HG03558 (cell line): ENCODE measurements around the gene ZNF620.
"Not testable (repeated sequence)": the region's sequence is repeated elsewhere in the genome, so short reads cannot be mapped to it uniquely, and the experiment has no call there.

Experiments
- ATAC-seq: cut with Tn5 transposase; IDR thresholded peaks from one replicate; pipeline ENCODE4 v1.9.1; 2021; ENCODE audit warnings: moderate number of reproducible peaks; ENCODE audit not compliant: unreplicated experiment; ENCODE audit errors: extremely low read depth

Gene ZNF620

GRCh38 chr3:40499952-40500351, 5.9 kb upstream of the ZNF620 start:
- no peak for ATAC-seq

- no peak for ATAC-seq
Measured at GRCh38 chr3:40502034-40502433, 3.8 kb upstream of the ZNF620 start.

- ATAC-seq = no peak
Measured at GRCh38 chr3:40504636-40505430, 1.0 kb upstream of the ZNF620 start.

DNA sequence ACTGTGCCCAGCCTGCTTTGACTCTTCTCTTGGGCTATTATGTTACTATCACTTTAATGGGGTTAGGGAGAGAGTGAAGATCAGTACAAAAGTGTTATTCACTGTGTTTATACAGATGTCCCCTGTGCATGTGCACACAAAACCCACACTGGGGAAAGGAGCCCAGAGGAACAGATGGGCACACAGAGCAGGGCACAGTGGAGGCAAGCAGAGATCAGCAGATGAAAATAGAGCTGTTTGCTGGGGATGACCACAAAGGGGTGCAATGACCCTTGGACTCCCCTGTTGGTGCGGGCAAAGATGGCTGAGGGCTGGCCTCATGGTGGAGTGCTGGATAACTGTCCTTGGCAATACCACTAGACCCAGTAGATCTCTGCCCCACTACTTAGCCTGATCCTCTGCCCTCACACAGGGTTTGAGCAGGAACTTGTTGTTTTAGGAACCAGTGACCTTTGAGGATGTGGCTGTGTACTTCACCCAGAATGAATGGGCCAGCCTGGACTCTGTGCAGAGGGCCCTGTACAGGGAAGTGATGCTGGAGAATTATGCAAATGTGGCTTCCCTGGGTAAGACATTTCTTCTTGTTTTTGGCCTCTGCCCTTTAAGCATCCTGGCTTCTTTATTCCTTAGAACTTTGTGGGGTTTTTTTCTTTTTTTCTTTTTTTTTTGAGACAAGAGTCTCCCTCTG, 5.3 kb downstream of the ZNF620 start:
- ATAC-seq = no peak

DNA sequence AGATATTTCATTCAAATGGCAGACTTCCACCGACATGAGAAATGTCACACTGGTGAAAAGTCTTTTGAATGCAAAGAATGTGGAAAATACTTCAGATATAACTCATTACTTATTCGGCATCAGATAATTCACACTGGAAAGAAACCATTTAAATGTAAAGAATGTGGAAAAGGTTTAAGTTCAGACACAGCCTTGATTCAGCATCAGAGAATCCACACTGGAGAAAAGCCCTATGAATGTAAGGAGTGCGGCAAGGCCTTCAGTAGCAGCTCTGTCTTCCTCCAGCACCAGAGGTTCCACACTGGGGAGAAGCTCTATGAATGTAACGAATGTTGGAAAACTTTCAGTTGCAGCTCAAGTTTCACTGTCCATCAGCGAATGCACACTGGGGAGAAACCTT, 10.4 kb downstream of the ZNF620 start:
- ATAC-seq = no peak

DNA sequence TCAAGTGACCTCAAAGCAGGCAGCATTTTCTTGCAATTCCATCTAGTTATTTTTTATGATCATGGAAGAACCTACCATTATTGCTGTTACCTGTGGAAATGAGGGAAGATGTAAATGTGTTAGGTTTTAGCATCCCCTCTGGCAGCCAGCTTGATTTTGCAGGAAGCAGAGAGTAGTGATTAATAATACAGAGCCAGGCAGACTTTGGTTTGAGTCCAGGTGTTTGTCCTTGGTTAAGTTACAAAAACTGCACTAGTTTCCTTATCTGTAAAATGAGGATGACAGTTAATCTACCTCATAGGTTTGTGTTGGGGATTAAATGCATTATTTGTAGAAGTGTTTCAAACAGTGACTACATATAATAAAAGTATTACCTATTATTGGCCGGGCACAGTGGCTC, 12.2 kb downstream of the ZNF620 start:
- no peak for ATAC-seq

GRCh38 chr3:40518848-40519247, 13.0 kb downstream of the ZNF620 start:
- ATAC-seq = no peak

DNA sequence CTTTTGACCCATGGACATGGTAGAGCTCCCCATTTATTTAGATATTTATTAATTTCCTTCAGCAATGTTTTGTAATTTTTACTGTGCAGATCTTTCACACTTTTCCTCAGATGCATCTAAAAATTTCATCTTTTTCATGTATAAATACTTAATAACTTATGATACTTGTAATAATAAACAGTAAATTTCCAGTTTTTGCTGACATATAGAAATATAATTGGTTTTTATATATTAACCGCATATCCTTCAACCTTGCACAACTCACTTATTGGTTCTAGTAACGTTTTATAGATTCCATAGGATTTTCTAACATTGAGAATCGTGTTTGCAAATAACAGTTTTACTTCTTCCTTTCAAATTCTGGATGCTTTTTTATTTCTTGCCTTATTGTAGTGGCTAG, 15.4 kb downstream of the ZNF620 start:
- no peak for ATAC-seq

DNA sequence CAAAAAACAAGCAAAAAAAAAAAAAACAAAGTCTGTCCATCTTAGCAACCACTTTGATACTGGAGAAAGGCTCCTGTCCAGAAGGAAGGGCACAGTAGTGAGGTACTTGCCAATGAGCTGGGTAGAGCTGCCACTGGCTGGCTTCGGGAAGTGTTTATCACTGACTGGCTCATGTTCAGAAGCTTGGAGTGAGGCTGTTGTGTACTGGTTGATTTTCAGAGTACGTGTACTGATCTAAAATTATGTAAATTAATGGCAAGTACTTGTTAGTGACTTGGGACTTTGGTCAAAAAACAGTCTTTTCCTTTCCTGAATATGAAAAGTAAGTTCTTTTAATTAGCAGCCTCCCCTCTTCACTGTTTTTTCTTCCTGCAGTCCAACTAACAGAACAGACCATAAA, 17.9 kb downstream of the ZNF620 start:
- ATAC-seq = no peak

DNA sequence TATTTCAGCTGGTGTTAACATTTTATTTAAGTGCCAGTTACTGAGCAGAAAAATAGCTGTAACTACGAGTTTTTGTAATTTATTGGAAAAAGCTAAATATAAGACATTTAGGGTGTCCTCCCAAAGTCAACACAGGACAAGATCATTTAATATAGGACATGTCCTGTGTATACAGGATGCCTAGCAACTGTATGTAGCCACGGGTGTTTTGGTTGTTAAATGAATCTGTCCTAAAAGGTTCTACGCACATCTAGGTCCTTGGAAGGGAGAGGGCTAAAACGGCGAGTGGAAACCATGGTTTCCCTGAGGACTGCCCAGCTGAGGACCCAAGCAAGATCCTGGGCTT, 18.4 kb downstream of the ZNF620 start:
- no peak for ATAC-seq

DNA sequence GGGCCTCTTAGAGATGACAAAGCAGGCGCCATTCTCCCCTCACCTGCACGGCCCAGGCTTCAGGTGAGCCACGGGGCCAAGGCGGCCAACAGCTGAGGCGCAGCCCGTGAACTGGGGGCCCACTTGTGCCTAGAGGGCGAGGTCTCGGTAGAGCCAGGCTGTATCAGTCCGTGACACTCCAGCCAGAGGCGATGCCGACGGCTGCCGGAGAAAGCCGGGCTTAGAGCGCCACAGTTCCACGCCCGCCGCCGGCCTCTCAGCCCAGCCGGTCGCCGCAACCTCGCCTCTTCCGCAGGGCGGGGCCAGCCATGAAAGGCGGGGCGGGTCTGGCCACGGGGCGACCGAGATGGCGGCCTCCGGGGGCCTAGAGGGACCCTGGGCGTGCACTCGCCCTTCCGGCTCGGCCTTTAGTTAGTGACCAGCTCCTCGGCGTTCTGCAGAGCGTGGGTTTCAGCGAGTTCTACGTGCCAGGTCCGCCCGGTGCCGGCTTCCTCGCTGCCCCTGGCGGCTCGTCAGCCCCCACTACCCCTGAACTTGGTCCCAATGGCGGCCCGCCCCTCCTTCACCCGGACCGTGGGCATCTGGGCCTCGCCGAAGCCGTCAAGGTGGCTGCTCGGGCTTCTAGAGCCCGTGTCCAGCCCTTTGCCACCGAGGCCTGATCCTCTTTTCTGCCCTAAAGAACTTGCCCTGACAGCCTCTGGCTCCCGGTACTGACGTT, 18.9 kb downstream of the ZNF620 start, which contains the start of gene ZNF621:
ZNF621 (plus strand) TSS at position 393 of the 718 bp plus-strand sequence. CDS start 881 bp downstream, outside the sequence.
- peak; percentile 87 for ATAC-seq

- ATAC-seq = no peak
Measured at GRCh38 chr3:40528426-40528825, 22.6 kb downstream of the ZNF620 start.

DNA sequence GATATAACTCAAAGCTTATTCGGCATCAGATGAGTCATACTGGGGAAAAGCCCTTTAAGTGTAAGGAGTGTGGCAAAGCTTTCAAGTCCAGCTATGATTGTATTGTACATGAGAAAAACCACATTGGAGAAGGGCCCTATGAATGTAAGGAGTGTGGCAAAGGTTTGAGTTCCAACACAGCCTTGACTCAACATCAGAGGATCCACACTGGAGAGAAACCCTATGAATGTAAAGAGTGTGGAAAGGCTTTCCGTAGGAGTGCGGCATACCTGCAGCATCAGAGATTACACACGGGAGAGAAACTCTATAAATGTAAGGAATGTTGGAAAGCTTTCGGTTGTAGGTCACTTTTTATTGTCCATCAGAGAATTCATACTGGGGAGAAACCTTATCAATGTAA, 26.4 kb downstream of the ZNF620 start:
- no peak for ATAC-seq

GRCh38 chr3:40534283-40534682, 28.4 kb downstream of the ZNF620 start:
- no peak for ATAC-seq

DNA sequence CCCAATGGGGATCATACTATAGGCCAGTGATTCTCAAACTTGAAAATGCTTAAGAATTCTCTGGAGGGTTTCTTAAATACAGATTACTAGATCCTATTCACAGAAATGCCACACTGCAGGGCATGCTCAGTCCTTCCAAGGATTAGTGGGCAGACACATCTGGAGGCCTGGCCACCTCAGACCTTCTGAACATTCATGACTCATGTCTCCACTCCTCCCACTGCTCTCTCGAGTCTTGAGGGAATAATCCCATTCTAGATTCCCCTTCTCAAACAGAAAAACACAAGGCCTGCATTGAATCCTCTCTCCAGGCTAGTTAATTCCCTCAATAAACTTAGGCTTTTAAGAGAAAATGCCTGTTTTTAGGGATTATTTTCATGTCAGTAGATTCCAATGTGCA, 41.0 kb downstream of the ZNF620 start:
- ATAC-seq = no peak

DNA sequence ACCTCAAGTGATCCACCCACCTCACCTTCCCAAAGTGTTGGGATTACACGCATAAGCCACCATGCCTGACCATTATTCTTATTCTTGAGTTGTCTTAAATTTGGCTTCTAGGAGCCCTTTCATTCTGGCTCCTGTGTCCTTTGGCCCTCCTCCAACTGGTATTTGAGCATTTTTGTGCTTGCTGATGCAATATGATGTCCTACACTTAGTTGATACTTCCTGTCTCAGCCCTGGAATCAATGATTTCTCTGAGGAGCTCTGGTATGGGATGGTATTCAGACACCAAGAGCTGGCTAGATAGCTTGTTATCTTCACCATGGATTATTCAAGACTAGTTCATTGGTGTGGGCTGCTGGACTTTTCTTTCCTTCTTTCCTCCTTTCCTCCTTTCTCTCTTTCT, 44.3 kb downstream of the ZNF620 start:
- no peak for ATAC-seq

- no peak for ATAC-seq
Measured at GRCh38 chr3:40557575-40558161, 51.8 kb downstream of the ZNF620 start.

GRCh38 chr3:40562482-40562881, 56.6 kb downstream of the ZNF620 start:
- not testable (repeated sequence) for ATAC-seq

DNA sequence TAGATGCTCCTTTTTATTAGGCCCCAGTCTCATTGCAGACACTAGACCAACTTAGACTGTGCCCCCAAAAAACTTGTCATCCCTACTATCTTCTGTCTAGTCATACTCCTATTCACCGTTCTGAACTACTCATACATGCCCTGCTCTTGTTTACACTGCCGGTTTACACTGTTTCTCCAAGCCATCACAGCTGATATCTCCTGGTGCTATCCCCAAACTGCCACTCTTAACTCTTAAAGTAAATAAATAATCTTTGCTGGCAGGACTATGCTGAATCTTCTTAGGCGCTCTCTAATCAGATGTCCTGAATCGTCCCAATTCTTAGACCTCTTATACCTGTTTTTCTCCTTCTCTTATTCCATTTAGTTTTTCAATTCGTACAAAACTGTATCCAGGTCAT, 59.8 kb downstream of the ZNF620 start:
- not testable (repeated sequence) for ATAC-seq

GRCh38 chr3:40566694-40567093, 60.9 kb downstream of the ZNF620 start:
- ATAC-seq = no peak
